Measurements from ENCODE around the gene TTLL8.

DNA sequence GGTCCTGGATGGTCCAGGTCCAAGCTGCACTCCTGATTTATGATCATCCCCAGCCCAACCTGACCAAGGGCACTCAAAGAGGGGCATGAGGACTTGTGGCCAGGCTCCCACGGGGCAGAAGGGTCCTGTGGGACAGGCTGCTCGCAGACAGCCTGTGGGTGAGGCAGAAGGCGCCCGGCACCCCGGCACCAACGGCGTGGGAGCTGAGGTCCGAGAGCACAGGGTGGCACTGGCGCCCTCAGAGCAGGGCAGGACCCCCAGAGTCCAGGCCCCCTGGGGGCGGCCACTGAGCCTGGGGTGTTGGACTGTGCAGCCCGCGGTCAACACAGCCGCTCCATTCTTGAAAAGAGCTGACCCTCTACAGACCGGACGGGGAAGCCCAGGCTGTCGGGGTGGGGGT lies 48.8 kb downstream of the TTLL8 start:
- TF ChIP-seq CTCF (IDR thresholded peaks at IDR 0.05; ENCODE audit: poor library complexity, severe bottlenecking): no peak
- TF ChIP-seq EZH2 (IDR thresholded peaks at IDR 0.05; ENCODE audit: borderline replicate concordance, insufficient read depth, low read length, poor library complexity, severe bottlenecking): no peak
- TF ChIP-seq, protein P1, sequence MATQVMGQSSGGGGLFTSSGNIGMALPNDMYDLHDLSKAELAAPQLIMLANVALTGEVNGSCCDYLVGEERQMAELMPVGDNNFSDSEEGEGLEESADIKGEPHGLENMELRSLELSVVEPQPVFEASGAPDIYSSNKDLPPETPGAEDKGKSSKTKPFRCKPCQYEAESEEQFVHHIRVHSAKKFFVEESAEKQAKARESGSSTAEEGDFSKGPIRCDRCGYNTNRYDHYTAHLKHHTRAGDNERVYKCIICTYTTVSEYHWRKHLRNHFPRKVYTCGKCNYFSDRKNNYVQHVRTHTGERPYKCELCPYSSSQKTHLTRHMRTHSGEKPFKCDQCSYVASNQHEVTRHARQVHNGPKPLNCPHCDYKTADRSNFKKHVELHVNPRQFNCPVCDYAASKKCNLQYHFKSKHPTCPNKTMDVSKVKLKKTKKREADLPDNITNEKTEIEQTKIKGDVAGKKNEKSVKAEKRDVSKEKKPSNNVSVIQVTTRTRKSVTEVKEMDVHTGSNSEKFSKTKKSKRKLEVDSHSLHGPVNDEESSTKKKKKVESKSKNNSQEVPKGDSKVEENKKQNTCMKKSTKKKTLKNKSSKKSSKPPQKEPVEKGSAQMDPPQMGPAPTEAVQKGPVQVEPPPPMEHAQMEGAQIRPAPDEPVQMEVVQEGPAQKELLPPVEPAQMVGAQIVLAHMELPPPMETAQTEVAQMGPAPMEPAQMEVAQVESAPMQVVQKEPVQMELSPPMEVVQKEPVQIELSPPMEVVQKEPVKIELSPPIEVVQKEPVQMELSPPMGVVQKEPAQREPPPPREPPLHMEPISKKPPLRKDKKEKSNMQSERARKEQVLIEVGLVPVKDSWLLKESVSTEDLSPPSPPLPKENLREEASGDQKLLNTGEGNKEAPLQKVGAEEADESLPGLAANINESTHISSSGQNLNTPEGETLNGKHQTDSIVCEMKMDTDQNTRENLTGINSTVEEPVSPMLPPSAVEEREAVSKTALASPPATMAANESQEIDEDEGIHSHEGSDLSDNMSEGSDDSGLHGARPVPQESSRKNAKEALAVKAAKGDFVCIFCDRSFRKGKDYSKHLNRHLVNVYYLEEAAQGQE (IDR thresholded peaks at IDR 0.05; ENCODE audit: borderline replicate concordance): no peak
- TF ChIP-seq POLR2AphosphoS5 (IDR thresholded peaks at IDR 0.05): no peak
